Upper lobe of left lung (tissue), 4 donors: ENCODE results near the gene HGF.

Experiments used
- POLR2A ChIP-seq, 4 donors: fragments of 450-650 bp; IDR thresholded peaks; one replicate each; pipeline ENCODE4 v1.5.1; 2016 to 2017; ENCODE audit warnings: antibody characterized with exemption in 4 of 4, mild to moderate bottlenecking in 2 of 4
- TF ChIP-seq, protein P1 (sequence below), 6 experiments: fragments of 450-650 bp in 4 of 6; fragments of 200-600 bp in 2 of 6; sonication (generic) in 2 of 6; IDR thresholded peaks; one replicate each; pipeline ENCODE4 v1.5.1; 2016 to 2019; ENCODE audit warnings: antibody characterized with exemption in 6 of 6

DNA sequence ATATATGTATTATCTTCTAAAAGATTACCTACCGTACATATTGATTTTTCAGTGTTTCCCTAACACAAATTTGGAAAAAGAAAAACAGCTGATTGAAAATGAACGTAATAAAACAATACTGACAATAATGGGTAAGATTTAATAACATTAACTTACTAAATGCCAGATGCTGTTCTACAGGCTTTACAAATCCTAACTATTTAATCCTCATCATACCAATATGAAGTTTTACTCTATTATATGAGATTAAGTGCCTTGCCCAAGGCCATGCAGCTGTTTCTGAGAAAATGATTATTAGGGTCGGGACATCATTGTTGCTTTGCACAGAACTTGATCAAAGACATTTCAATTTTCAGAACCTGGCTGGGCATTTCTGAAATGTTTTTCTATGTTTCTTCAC is 104.6 kb downstream of the HGF start:
- TF ChIP-seq, protein P1, sequence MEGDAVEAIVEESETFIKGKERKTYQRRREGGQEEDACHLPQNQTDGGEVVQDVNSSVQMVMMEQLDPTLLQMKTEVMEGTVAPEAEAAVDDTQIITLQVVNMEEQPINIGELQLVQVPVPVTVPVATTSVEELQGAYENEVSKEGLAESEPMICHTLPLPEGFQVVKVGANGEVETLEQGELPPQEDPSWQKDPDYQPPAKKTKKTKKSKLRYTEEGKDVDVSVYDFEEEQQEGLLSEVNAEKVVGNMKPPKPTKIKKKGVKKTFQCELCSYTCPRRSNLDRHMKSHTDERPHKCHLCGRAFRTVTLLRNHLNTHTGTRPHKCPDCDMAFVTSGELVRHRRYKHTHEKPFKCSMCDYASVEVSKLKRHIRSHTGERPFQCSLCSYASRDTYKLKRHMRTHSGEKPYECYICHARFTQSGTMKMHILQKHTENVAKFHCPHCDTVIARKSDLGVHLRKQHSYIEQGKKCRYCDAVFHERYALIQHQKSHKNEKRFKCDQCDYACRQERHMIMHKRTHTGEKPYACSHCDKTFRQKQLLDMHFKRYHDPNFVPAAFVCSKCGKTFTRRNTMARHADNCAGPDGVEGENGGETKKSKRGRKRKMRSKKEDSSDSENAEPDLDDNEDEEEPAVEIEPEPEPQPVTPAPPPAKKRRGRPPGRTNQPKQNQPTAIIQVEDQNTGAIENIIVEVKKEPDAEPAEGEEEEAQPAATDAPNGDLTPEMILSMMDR (IDR thresholded peaks at IDR 0.05): no peak
- TF ChIP-seq POLR2A (IDR thresholded peaks at IDR 0.05): no peak
